Neural progenitor cell (in vitro differentiated cells): ENCODE results near the gene LMAN1L.

Experiments
- EZH2 ChIP-seq: fragments of 200-600 bp; sonication (generic); IDR thresholded peaks from 2 replicates; pipeline ENCODE4 v1.6.1; 2017; ENCODE audit warnings: antibody characterized with exemption, mild to moderate bottlenecking, moderate library complexity
- TF ChIP-seq, protein P1 (sequence below): fragments of 200-600 bp; sonication (generic); IDR thresholded peaks from 2 replicates; pipeline ENCODE4 v1.5.1; 2017; ENCODE audit warnings: antibody characterized with exemption, mild to moderate bottlenecking

- TF ChIP-seq, protein P1, sequence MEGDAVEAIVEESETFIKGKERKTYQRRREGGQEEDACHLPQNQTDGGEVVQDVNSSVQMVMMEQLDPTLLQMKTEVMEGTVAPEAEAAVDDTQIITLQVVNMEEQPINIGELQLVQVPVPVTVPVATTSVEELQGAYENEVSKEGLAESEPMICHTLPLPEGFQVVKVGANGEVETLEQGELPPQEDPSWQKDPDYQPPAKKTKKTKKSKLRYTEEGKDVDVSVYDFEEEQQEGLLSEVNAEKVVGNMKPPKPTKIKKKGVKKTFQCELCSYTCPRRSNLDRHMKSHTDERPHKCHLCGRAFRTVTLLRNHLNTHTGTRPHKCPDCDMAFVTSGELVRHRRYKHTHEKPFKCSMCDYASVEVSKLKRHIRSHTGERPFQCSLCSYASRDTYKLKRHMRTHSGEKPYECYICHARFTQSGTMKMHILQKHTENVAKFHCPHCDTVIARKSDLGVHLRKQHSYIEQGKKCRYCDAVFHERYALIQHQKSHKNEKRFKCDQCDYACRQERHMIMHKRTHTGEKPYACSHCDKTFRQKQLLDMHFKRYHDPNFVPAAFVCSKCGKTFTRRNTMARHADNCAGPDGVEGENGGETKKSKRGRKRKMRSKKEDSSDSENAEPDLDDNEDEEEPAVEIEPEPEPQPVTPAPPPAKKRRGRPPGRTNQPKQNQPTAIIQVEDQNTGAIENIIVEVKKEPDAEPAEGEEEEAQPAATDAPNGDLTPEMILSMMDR, result no peak
- no peak for TF ChIP-seq EZH2
Measured at GRCh38 chr15:74773731-74774252, 38.8 kb upstream of the LMAN1L start.
